ENCODE measurements around the gene KIAA1191.

GRCh38 chr5:176364765-176365350, 3.3 kb upstream of the KIAA1191 start:
- TF ChIP-seq CTCF (IDR thresholded peaks at IDR 0.05) (no peak), POLR2A (IDR thresholded peaks at IDR 0.05) (peak in 1 of 4 donors; percentile 14), EP300 (IDR thresholded peaks at IDR 0.05) (no peak), POLR2AphosphoS5 (IDR thresholded peaks at IDR 0.05) (no peak)

All from upper lobe of left lung (tissue), 4 donors.